Hepatocyte (in vitro differentiated cells): Measurements from ENCODE around the gene PREX1. TPM values are rescaled to one million over a fixed set of nuclear protein-coding genes. Genes with fewer than 3 reads are reported as not detected.

Source experiments
- DNase-seq: peaks from one replicate; pipeline ENCODE4 v3.0.0-alpha.2; 2016; ENCODE audit warnings: low spot score
- H2AFZ ChIP-seq: fragments of 200-600 bp; sonication (generic); 2 replicates; pipeline ENCODE4 v1.6.0; 2016; ENCODE audit warnings: antibody characterized with exemption, mild to moderate bottlenecking
- H3K27ac ChIP-seq: fragments of 200-600 bp; sonication (generic); 2 replicates; pipeline ENCODE4 v1.5.1; 2016; ENCODE audit warnings: mild to moderate bottlenecking
- H3K27me3 ChIP-seq: fragments of 200-600 bp; sonication (generic); 2 replicates; pipeline ENCODE4 v1.6.1; 2016
- H3K36me3 ChIP-seq: fragments of 200-600 bp; sonication (generic); replicated peaks from 2 replicates; pipeline ENCODE4 v1.5.1; 2016; ENCODE audit warnings: low read depth; ENCODE audit not compliant: insufficient read depth
- H3K4me1 ChIP-seq: fragments of 200-600 bp; sonication (generic); 2 replicates; pipeline ENCODE4 v1.5.1; 2016; ENCODE audit warnings: mild to moderate bottlenecking, moderate library complexity; ENCODE audit not compliant: insufficient read depth
- H3K4me2 ChIP-seq: fragments of 200-600 bp; sonication (generic); 2 replicates; pipeline ENCODE4 v1.6.0; 2016
- H3K4me3 ChIP-seq: fragments of 200-600 bp; sonication (generic); 2 replicates; pipeline ENCODE4 v1.5.1; 2016; ENCODE audit warnings: mild to moderate bottlenecking
- H3K79me2 ChIP-seq: fragments of 200-600 bp; sonication (generic); 2 replicates; pipeline ENCODE4 v1.6.0; 2017; ENCODE audit warnings: mild to moderate bottlenecking
- H3K9me2 ChIP-seq: fragments of 200-600 bp; sonication (generic); replicated peaks from 2 replicates; pipeline ENCODE4 v1.6.0; 2017; ENCODE audit warnings: mild to moderate bottlenecking; ENCODE audit not compliant: insufficient read depth
- H3K9me3 ChIP-seq: fragments of 200-600 bp; sonication (generic); 2 replicates; pipeline ENCODE4 v1.5.1; 2016; ENCODE audit warnings: low read depth, mild to moderate bottlenecking
- H4K20me1 ChIP-seq: fragments of 200-600 bp; sonication (generic); 2 replicates; pipeline ENCODE4 v1.6.0; 2016; ENCODE audit warnings: mild to moderate bottlenecking; ENCODE audit not compliant: insufficient read depth, poor library complexity, severe bottlenecking
- CTCF ChIP-seq: fragments of 200-600 bp; sonication (generic); IDR thresholded peaks from 2 replicates; pipeline ENCODE4 v1.5.1; 2016; ENCODE audit warnings: antibody characterized with exemption, mild to moderate bottlenecking; ENCODE audit not compliant: poor library complexity
- EZH2 ChIP-seq: fragments of 200-600 bp; sonication (generic); IDR thresholded peaks from 2 replicates; pipeline ENCODE4 v1.6.1; 2016; ENCODE audit warnings: antibody characterized with exemption, mild to moderate bottlenecking, borderline replicate concordance
- EZH2phosphoT487 ChIP-seq: fragments of 200-600 bp; sonication (generic); IDR thresholded peaks from one replicate; pipeline ENCODE4 v1.6.1; 2018; ENCODE audit warnings: antibody characterized with exemption, mild to moderate bottlenecking, low read depth, moderate library complexity; ENCODE audit not compliant: unreplicated experiment, severe bottlenecking
- WGBS: methylation state at CpG from one replicate; pipeline ENCODE4 v1.1.6; 2016; ENCODE audit warnings: low lambda C conversion rate; ENCODE audit errors: missing lambda C conversion rate; 5-methylcytosine and 5-hydroxymethylcytosine counted together
- polyA plus RNA-seq: library from polyadenylated mRNA; unstranded; fragments of >200 nt; fragmentation: Nextera tagmentation; extraction: Ambion mirVana; gene quantifications from 2 replicates; pipeline ENCODE4 v1.2.1, GENCODE V29; 2016
- total RNA-seq: library from RNA; depleted of rRNA; stranded (reverse); fragments of >200 nt; gene quantifications from 2 replicates; pipeline ENCODE4 v1.2.3, GENCODE V29; 2014

Gene PREX1
- total and polyA plus RNA-seq, 2 experiments from 2014 or later, result 1.8 to 2.9 TPM

GRCh38 chr20:48729538-48729937, 98.3 kb downstream of the PREX1 start:
- TF ChIP-seq EZH2 (no peak), CTCF (no peak), EZH2phosphoT487 (no peak)
- no peak for DNase-seq
- WGBS, result 95% methylated on average over 6 of the region's 6 CpGs
- Histone ChIP-seq H3K9me3 (no peaks in the 10 kb centered on the region), H3K27ac (no peak overlapping the region), H3K4me3 (no peak overlapping the region), H3K79me2 (no peaks in the 10 kb centered on the region), H3K4me2 (no peak overlapping the region), H3K27me3 (no peaks in the 10 kb centered on the region), H3K36me3 (no peaks in the 10 kb centered on the region), H2AFZ (no peak overlapping the region), H4K20me1 (no peaks in the 10 kb centered on the region), H3K4me1 (no peaks in the 10 kb centered on the region), H3K9me2 (no peaks in the 10 kb centered on the region)

DNA sequence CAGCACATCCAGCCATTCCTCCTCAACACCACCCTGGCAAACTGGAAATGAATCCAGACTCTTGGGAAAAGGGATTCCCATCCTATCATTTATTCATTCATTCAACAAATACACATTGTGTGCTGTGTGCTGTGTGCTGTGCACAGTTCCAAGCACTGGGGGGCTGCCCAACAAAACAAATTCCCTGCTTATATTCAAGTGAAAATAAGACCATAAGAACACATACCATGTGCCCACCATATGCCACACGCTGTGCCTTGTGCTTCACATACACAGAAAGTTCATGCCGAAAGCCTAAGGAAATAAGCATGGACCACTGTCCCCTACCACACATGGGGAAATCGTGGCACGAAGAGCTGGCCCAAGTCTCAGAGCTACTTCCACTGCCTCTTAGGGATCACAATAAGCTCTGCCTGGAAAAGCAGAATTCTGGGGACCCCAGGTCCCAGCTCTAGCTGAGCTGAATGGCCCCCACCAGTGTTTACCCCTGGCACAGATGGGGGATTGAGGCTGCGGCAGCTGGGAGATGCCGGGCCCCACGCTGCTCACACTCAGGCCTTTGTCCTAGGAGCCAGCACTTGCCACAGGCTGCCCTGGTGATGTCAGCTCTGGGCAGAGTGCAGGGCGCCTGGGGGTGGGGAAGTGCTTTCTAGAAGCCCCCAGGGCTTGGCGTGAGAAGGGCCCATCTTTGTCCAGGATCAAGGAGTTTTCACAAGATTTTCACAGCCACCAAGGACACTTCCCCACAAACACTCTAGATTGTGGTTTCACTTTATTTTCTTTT, 99.6 kb downstream of the PREX1 start:
- 89% methylated on average over 9 of the region's 9 CpGs for WGBS
- no peaks in the 10 kb centered on the region for H3K36me3 ChIP-seq
- no peak overlapping the region for H2AFZ ChIP-seq
- H3K9me2 ChIP-seq, result no peaks in the 10 kb centered on the region
- H3K4me3 ChIP-seq, result no peak overlapping the region
- no peaks in the 10 kb centered on the region for H3K79me2 ChIP-seq
- no peaks in the 10 kb centered on the region for H3K27me3 ChIP-seq
- H4K20me1 ChIP-seq, result no peaks in the 10 kb centered on the region
- H3K27ac ChIP-seq, result no peak overlapping the region
- TF ChIP-seq EZH2phosphoT487, result no peak
- TF ChIP-seq CTCF, result no peak
- TF ChIP-seq EZH2, result no peak
- H3K4me1 ChIP-seq, result peaks cover 8% of the 10 kb centered on the region
- H3K9me3 ChIP-seq, result no peaks in the 10 kb centered on the region
- no peak overlapping the region for H3K4me2 ChIP-seq
- no peak for DNase-seq

GRCh38 chr20:48727226-48727625, 100.6 kb downstream of the PREX1 start:
- H3K4me1 ChIP-seq, result peaks cover 19% of the 10 kb centered on the region
- TF ChIP-seq EZH2phosphoT487 (no peak), CTCF (no peak), EZH2 (no peak)
- 94% methylated on average over 6 of the region's 6 CpGs for WGBS

DNA sequence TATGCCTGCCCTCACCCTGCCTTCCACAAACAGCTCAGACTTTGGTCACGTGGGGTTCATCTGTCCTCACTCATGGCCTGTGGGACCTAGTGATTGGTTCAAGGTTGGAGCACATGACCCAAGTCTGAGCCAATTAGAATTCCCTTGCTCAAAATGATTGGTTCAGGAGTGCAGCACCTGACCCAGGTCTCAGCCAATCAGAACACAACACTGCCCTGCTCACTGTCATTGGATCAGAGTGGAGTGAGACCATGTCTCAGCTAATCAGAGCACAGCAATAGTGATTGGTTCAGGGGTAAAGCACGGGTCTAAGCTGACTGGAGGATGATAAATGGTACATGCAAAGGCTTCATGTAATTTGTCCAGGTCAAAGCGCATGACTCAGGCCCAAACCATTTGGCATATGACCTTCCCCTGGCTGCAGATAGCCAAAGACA, 102.2 kb downstream of the PREX1 start:
- H3K9me2 ChIP-seq, result no peaks in the 10 kb centered on the region
- DNase-seq, result no peak
- no peak overlapping the region for H3K27ac ChIP-seq
- TF ChIP-seq EZH2 (no peak), CTCF (no peak), EZH2phosphoT487 (no peak)
- no peaks in the 10 kb centered on the region for H3K27me3 ChIP-seq
- H3K79me2 ChIP-seq, result no peaks in the 10 kb centered on the region
- H4K20me1 ChIP-seq, result no peaks in the 10 kb centered on the region
- H3K4me3 ChIP-seq, result no peak overlapping the region
- WGBS, result 82% methylated on average over 3 of the region's 3 CpGs
- no peak overlapping the region for H2AFZ ChIP-seq
- peaks cover 20% of the 10 kb centered on the region for H3K4me1 ChIP-seq
- H3K4me2 ChIP-seq, result no peak overlapping the region
- no peaks in the 10 kb centered on the region for H3K36me3 ChIP-seq
- no peaks in the 10 kb centered on the region for H3K9me3 ChIP-seq

More at GRCh38 chr20:48727226-48727625, 100.6 kb downstream of the PREX1 start:
- Histone ChIP-seq H3K36me3 (no peaks in the 10 kb centered on the region), H3K27ac (no peak overlapping the region), H3K9me2 (no peaks in the 10 kb centered on the region), H3K4me3 (no peak overlapping the region), H3K27me3 (no peaks in the 10 kb centered on the region), H4K20me1 (no peaks in the 10 kb centered on the region), H2AFZ (no peak overlapping the region), H3K79me2 (no peaks in the 10 kb centered on the region), H3K9me3 (no peaks in the 10 kb centered on the region), H3K4me2 (no peak overlapping the region)
- no peak for DNase-seq
